ENCODE measurements around the gene OSBP. TPM values are rescaled to one million over a fixed set of nuclear protein-coding genes. Genes with fewer than 3 reads are reported as not detected.
A peak's percentile ranks its signal among the peaks of the same experiment; 100 is the strongest.

The OSBP gene
- total and polyA plus RNA-seq, 2 donors (not counting 1 experiment from before 2014, with no cell fraction given), result 12.6 to 40.2 TPM

GRCh38 chr11:59556115-59556916, 59.3 kb downstream of the OSBP start:
- peak overlapping the region; percentile 76 for H3K4me3 Mint-ChIP-seq
- Histone ChIP-seq H3K36me3 (replicated peaks in 1 of 2; ENCODE audit: control extremely low read depth in 1 of 2, control insufficient read depth in 1 of 2, extremely low read depth in 1 of 2, insufficient read depth in 2 of 2, low read length in 1 of 2) (no peaks in the 10 kb centered on the region), H3K27ac (ENCODE audit: low read length in 2 of 2) (no peak overlapping the region), H3K4me3 (ENCODE audit: control extremely low read depth in 1 of 5, extremely low read depth in 1 of 5, insufficient read depth in 1 of 5, low read depth in 2 of 5, low read length in 4 of 5) (peak overlapping the region in 4 of 5 experiments; percentile 26 to 56 (median 32)), H4K20me1 (ENCODE audit: control insufficient read depth, insufficient read depth, low read length, poor library complexity, severe bottlenecking) (no peaks in the 10 kb centered on the region), H3K79me2 (ENCODE audit: control insufficient read depth, insufficient read depth, low read length) (no peaks in the 10 kb centered on the region), H3K4me1 (ENCODE audit: control insufficient read depth in 2 of 2, insufficient read depth in 2 of 2, low read length in 2 of 2) (peaks cover 33 to 49% of the 10 kb centered on the region in 2 donors), H3K4me2 (replicated peaks; ENCODE audit: low read depth, low read length, poor library complexity, severe bottlenecking) (peak overlapping the region; percentile 76), H3K9me3 (ENCODE audit: control extremely low read depth in 1 of 3, control insufficient read depth in 2 of 3, insufficient read depth in 1 of 3, low read length in 2 of 3) (peaks cover 0 to 11% (median 1%) of the 10 kb centered on the region in 3 donors), H2AFZ (ENCODE audit: insufficient read depth, low read depth, low read length, poor library complexity, severe bottlenecking) (peak overlapping the region; percentile 41), H3K9ac (ENCODE audit: low read length) (peak overlapping the region; percentile 51), H3K27me3 (replicated peaks in 1 of 4; ENCODE audit: control extremely low read depth in 1 of 4, control insufficient read depth in 3 of 4, insufficient read depth in 4 of 4, low read length in 3 of 4) (peaks cover 0 to 8% (median 3%) of the 10 kb centered on the region in 4 experiments)
- TF ChIP-seq, protein P1, sequence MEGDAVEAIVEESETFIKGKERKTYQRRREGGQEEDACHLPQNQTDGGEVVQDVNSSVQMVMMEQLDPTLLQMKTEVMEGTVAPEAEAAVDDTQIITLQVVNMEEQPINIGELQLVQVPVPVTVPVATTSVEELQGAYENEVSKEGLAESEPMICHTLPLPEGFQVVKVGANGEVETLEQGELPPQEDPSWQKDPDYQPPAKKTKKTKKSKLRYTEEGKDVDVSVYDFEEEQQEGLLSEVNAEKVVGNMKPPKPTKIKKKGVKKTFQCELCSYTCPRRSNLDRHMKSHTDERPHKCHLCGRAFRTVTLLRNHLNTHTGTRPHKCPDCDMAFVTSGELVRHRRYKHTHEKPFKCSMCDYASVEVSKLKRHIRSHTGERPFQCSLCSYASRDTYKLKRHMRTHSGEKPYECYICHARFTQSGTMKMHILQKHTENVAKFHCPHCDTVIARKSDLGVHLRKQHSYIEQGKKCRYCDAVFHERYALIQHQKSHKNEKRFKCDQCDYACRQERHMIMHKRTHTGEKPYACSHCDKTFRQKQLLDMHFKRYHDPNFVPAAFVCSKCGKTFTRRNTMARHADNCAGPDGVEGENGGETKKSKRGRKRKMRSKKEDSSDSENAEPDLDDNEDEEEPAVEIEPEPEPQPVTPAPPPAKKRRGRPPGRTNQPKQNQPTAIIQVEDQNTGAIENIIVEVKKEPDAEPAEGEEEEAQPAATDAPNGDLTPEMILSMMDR (IDR thresholded peaks at IDR 0.05), result no peak
- TF ChIP-seq EZH2 (IDR thresholded peaks at IDR 0.05; ENCODE audit: borderline replicate concordance, insufficient read depth, low read depth, low read length, poor library complexity, severe bottlenecking), result no peak
- intact Hi-C loops (cut with micrococcal nuclease), result loop anchor here (5.0 to 10.0 kb wide), 2 partner anchors 198 to 384 kb away; partner anchors contain the start of genes DTX4 and STX3
- DNase-seq (peak; percentile 72), ATAC-seq (ENCODE audit: low read depth) (no peak)
- H3K27ac Mint-ChIP-seq, result peak overlapping the region; percentile 72
- H3K4me1 Mint-ChIP-seq, result peaks cover 54% of the 10 kb centered on the region
- CTCF ChIA-PET, result interaction anchor here (1.5 to 2.1 kb wide), 3 partner anchors 10 to 113 kb away, joined by 3 to 7 read pairs (median 4); partner anchors contain the start of gene PATL1
- POLR2A ChIA-PET, result interaction anchor here (0.5 kb wide), 1 partner anchor 113 kb away, joined by 6 read pairs; no protein-coding TSS in a partner anchor
- 7% methylated on average over 21 of the region's 30 CpGs for WGBS (ENCODE audit: insufficient coverage)
- H3K9me3 Mint-ChIP-seq (ENCODE audit: insufficient read depth), result no peaks in the 10 kb centered on the region
- H3K27me3 Mint-ChIP-seq, result no peaks in the 10 kb centered on the region

All from B cell (primary cell).